DND-41 (cell line): ENCODE measurements around the gene BAG2.

ENCODE experiments used
- EZH2 ChIP-seq: IDR thresholded peaks from 3 replicates; pipeline ENCODE4 v1.6.1; 2012; ENCODE audit warnings: borderline replicate concordance, low read depth, mild to moderate bottlenecking, moderate library complexity, low read length, inconsistent platforms; ENCODE audit not compliant: severe bottlenecking
- TF ChIP-seq, protein P1 (sequence below): IDR thresholded peaks from 2 replicates; pipeline ENCODE4 v1.5.1; 2012; ENCODE audit warnings: borderline replicate concordance, low read length, moderate library complexity, mild to moderate bottlenecking; ENCODE audit not compliant: poor library complexity, severe bottlenecking; ENCODE audit errors: extremely low read depth

DNA sequence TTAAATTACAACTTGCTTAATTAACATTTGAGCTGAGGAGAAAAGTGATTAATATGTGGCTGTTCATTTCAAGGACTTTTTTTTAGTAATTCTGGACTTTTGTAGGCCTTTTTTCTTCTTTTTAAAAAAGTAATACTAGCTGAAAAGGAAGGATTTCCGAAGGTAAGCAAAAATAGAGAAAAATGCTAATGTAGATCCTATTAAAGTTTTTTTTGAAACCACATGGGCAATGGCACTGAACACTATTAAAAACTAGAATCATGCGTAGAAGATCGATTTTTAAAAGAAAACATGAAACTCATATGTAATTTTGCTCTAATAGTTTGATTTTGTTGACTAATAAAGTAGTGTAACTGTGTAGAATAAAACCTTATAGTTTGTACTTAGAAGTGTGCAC is 2.4 kb downstream of the BAG2 start:
- TF ChIP-seq EZH2: no peak
- TF ChIP-seq, protein P1, sequence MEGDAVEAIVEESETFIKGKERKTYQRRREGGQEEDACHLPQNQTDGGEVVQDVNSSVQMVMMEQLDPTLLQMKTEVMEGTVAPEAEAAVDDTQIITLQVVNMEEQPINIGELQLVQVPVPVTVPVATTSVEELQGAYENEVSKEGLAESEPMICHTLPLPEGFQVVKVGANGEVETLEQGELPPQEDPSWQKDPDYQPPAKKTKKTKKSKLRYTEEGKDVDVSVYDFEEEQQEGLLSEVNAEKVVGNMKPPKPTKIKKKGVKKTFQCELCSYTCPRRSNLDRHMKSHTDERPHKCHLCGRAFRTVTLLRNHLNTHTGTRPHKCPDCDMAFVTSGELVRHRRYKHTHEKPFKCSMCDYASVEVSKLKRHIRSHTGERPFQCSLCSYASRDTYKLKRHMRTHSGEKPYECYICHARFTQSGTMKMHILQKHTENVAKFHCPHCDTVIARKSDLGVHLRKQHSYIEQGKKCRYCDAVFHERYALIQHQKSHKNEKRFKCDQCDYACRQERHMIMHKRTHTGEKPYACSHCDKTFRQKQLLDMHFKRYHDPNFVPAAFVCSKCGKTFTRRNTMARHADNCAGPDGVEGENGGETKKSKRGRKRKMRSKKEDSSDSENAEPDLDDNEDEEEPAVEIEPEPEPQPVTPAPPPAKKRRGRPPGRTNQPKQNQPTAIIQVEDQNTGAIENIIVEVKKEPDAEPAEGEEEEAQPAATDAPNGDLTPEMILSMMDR: no peak
